Measurements from ENCODE around the gene TAPT1.

Gene TAPT1

DNA sequence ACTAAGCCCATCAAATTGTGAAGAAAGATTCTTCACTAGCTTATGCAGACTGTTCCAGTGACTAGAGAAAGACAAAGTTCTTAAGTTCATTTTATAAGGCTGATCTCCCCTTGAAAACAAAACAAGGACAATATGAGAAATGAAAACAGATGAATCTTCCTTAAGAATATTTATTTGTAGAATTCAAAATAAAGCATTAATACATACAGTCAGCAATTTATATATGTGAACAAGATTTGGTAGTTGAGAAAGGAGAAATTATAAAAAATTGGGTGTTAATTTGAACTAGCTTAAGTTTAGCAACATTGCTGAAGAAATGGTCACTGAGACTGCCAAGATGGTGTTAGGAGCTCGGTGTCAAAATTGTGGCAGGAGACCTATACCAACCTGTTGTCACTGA lies 41.4 kb upstream of the TAPT1 start:
- no peak overlapping the region for H3K4me3 ChIP-seq (replicated peaks; ENCODE audit: low read depth, low read length)
- TF ChIP-seq, protein P1, sequence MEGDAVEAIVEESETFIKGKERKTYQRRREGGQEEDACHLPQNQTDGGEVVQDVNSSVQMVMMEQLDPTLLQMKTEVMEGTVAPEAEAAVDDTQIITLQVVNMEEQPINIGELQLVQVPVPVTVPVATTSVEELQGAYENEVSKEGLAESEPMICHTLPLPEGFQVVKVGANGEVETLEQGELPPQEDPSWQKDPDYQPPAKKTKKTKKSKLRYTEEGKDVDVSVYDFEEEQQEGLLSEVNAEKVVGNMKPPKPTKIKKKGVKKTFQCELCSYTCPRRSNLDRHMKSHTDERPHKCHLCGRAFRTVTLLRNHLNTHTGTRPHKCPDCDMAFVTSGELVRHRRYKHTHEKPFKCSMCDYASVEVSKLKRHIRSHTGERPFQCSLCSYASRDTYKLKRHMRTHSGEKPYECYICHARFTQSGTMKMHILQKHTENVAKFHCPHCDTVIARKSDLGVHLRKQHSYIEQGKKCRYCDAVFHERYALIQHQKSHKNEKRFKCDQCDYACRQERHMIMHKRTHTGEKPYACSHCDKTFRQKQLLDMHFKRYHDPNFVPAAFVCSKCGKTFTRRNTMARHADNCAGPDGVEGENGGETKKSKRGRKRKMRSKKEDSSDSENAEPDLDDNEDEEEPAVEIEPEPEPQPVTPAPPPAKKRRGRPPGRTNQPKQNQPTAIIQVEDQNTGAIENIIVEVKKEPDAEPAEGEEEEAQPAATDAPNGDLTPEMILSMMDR (IDR thresholded peaks at IDR 0.05; ENCODE audit: low read depth, low read length, missing control alignments) = no peak
- no peak for DNase-seq (ENCODE audit: extremely low read depth, low read depth)

DNA sequence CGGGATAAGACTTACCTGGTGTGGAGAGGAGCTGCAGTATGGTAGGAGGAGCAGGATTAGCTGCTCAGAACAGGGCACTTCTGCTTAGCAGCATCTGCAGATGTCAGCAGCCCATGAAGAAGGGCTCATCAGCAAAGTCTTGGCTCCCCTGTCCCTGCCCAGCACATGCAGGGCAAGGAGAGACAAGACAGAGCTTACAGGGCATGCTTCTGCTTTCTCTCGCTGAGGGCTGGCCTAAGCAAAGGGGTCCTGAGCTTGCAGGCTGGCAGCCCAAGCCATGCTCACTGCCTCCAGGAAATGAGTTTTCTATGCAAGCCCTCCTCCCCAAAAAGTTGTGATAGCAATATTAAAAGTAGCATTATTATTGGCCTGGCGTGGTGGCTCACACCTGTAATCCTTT lies 39.5 kb upstream of the TAPT1 start:
- TF ChIP-seq, protein P1 (IDR thresholded peaks at IDR 0.05; ENCODE audit: low read depth, low read length, missing control alignments) = no peak
- H3K4me3 ChIP-seq (replicated peaks; ENCODE audit: low read depth, low read length) = no peak overlapping the region
- no peak for DNase-seq (ENCODE audit: extremely low read depth, low read depth)

DNA sequence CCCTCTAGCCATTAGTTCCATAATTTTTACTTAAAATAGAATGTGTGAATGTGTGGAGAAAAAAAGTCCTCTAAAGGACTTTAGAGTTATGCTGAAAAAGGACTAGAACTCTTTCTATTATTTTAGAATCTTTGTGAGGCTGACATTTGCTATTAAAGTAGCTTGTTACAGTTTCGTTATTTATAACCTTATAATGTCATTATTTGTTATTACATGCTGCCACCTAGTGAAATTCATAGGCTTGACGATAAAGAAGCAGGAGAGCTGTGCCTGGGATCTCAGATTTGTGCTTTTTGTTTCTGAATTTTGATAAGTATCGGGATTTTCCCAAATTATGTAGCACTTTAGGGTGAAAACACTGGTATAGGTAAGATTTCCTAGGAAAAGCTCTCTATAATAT lies 38.5 kb upstream of the TAPT1 start:
- TF ChIP-seq, protein P1 (IDR thresholded peaks at IDR 0.05; ENCODE audit: low read depth, low read length, missing control alignments) = peak; percentile 31
- peak; percentile 15 for DNase-seq (ENCODE audit: extremely low read depth, low read depth)
- H3K4me3 ChIP-seq (replicated peaks; ENCODE audit: low read depth, low read length) = no peak overlapping the region

DNA sequence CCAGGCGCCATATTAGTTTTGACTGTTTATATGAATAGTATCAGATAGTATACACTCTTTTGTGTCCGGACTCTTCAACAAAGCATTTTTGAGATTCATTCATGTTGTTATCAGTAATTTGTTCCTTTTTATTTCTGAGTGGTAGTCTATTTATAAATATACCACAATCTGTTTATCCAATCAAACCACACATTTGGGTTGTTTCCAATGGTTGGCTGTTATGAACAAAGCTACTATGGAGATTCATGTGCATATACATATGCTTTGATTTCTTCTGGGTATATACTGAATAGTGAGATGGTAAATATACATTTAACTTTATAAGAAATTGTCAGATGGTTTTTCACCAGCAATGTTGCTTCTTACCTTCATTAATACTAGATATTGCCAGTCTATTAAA lies 36.8 kb upstream of the TAPT1 start:
- no peak overlapping the region for H3K4me3 ChIP-seq (replicated peaks; ENCODE audit: low read depth, low read length)
- TF ChIP-seq, protein P1 (IDR thresholded peaks at IDR 0.05; ENCODE audit: low read depth, low read length, missing control alignments) = no peak
- no peak for DNase-seq (ENCODE audit: extremely low read depth, low read depth)

DNA sequence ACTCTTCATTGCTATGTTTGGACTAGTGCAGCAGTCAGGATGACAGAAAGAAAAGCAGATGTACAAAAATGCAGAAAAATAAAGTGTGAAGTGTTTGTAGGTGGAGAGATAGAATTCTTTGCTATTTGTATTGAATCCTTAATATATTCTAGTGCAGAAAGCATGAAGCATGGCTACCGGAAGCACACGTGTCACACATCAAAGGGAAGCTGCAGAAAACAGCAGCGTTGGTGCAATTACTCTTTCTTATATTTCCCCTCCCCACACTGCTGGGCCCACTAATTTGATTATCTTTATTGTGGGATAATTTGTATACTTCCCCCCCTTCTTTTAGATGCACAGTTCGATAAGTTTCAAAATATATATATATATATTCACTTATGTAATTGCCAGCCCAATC lies 35.9 kb upstream of the TAPT1 start:
- TF ChIP-seq, protein P1 (IDR thresholded peaks at IDR 0.05; ENCODE audit: low read depth, low read length, missing control alignments) = no peak
- H3K4me3 ChIP-seq (replicated peaks; ENCODE audit: low read depth, low read length) = no peak overlapping the region
- no peak for DNase-seq (ENCODE audit: extremely low read depth, low read depth)

DNA sequence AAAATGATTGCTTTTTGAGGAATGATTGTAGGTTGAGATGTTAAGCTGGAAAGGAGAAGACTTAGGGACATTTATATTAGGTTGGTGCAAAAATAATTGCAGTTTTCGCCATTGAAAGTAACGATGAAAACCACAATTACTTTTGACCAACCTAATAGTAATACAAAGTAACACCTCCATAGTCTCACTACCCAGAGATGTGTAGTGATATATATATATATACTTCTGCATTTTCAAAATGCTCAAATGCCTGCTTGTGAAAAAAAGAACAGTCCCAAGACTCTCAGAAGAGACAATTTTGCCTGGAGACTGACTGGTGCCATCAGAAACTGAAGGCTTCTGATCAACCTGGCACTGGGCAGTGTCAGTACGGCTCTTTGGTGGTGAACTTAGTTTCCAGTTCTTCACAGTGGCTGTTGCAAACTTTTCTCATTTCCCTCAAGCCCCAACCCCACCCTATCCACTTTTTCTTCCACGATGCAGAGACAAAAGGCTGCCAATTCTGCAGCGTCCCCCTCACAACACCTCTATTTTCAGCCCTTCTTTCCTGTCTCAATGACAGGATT lies 35.1 kb upstream of the TAPT1 start:
- H3K4me3 ChIP-seq (replicated peaks; ENCODE audit: low read depth, low read length) = no peak overlapping the region
- TF ChIP-seq, protein P1 (IDR thresholded peaks at IDR 0.05; ENCODE audit: low read depth, low read length, missing control alignments) = no peak
- no peak for DNase-seq (ENCODE audit: extremely low read depth, low read depth)

DNA sequence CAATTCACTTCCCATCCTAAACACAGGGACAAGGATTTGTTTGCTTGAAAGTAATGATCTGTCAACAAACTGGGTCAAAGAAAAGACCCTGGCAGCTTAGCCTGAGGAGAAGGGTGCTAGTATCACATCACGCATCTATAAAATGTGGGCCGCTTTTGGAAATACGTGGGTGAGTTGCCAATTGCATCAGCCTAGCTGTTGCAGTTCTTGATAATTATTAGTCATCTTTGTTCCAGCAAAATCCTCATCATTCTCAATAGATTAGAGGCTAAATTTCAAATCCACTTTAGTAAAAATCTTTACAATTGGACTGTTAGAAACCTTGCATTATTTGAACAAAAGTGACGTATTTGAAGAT lies 33.6 kb upstream of the TAPT1 start:
- DNase-seq (ENCODE audit: extremely low read depth, low read depth) = no peak
- TF ChIP-seq, protein P1 (IDR thresholded peaks at IDR 0.05; ENCODE audit: low read depth, low read length, missing control alignments) = no peak
- H3K4me3 ChIP-seq (replicated peaks; ENCODE audit: low read depth, low read length) = no peak overlapping the region

Measured in HFF-Myc (cell line).